HEK293T (cell line): ENCODE results near the gene PRPF40A.

Experiments used
- BHLHE40 ChIP-seq: fragments of 450-650 bp; IDR thresholded peaks from 2 replicates; pipeline ENCODE4 v1.6.1; 2016; ENCODE audit warnings: mild to moderate bottlenecking, moderate library complexity, borderline replicate concordance
- FOXM1 ChIP-seq: fragments of 450-650 bp; IDR thresholded peaks from 2 replicates; pipeline ENCODE4 v1.6.1; 2017; ENCODE audit warnings: mild to moderate bottlenecking, borderline replicate concordance
- ZNF384 ChIP-seq: fragments of 450-650 bp; IDR thresholded peaks from 2 replicates; pipeline ENCODE4 v1.6.1; 2016

DNA sequence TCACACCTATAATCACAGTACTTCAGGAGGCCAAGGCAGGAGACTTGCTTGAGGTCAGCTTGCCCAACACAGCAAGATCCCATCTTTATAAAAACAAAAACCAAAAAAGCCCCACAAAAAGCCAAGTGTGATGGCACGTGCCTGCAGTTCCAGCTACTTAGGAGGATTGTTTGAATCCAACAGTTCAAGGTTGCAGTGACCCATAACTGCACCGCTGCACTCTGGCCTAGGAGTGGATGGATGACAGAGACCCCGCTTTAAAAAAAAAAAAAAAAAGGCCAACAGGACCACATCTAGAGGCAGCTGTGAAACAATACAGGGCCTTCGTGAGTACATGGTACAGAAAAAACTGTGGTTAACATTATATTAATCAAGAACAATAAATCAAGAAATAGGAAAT lies 56.2 kb downstream of the PRPF40A start:
- no peak for TF ChIP-seq BHLHE40
- TF ChIP-seq ZNF384: no peak
- no peak for TF ChIP-seq FOXM1
